OCI-LY3 (cell line): Measurements from ENCODE around the gene PAQR5.

Experiments
- EZH2phosphoT487 ChIP-seq: fragments of 200-600 bp; shearing (Covaris generic); IDR thresholded peaks from 2 replicates; pipeline ENCODE4 v1.6.1; 2018; ENCODE audit warnings: antibody characterized with exemption, mixed run types, low read depth
- TF ChIP-seq, protein P1 (sequence below): fragments of 200-600, 300-600 bp; sonication (generic); IDR thresholded peaks from 2 replicates; pipeline ENCODE4 v1.5.1; 2014; ENCODE audit warnings: antibody characterized with exemption, low read length, low read depth

GRCh38 chr15:69320977-69321554 lies 22.4 kb downstream of the PAQR5 start:
- TF ChIP-seq, protein P1, sequence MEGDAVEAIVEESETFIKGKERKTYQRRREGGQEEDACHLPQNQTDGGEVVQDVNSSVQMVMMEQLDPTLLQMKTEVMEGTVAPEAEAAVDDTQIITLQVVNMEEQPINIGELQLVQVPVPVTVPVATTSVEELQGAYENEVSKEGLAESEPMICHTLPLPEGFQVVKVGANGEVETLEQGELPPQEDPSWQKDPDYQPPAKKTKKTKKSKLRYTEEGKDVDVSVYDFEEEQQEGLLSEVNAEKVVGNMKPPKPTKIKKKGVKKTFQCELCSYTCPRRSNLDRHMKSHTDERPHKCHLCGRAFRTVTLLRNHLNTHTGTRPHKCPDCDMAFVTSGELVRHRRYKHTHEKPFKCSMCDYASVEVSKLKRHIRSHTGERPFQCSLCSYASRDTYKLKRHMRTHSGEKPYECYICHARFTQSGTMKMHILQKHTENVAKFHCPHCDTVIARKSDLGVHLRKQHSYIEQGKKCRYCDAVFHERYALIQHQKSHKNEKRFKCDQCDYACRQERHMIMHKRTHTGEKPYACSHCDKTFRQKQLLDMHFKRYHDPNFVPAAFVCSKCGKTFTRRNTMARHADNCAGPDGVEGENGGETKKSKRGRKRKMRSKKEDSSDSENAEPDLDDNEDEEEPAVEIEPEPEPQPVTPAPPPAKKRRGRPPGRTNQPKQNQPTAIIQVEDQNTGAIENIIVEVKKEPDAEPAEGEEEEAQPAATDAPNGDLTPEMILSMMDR, result no peak
- TF ChIP-seq EZH2phosphoT487, result no peak
